Peyer's patch (tissue), 4 donors: Measurements from ENCODE around the gene NKD1.

Experiments
- POLR2A ChIP-seq, 2 donors: fragments of 450-650 bp; IDR thresholded peaks; one replicate each; pipeline ENCODE4 v1.5.1; 2017; ENCODE audit warnings: antibody characterized with exemption in 2 of 2, mild to moderate bottlenecking in 2 of 2, moderate library complexity in 2 of 2
- TF ChIP-seq, protein P1 (sequence below), 6 experiments: fragments of 450-650 bp in 4 of 6; fragments of 200-600 bp in 2 of 6; sonication (generic) in 1 of 6; IDR thresholded peaks; one replicate each; pipeline ENCODE4 v1.5.1; 2017 to 2019; ENCODE audit warnings: antibody characterized with exemption in 6 of 6, mild to moderate bottlenecking in 3 of 6, moderate library complexity in 1 of 6

DNA sequence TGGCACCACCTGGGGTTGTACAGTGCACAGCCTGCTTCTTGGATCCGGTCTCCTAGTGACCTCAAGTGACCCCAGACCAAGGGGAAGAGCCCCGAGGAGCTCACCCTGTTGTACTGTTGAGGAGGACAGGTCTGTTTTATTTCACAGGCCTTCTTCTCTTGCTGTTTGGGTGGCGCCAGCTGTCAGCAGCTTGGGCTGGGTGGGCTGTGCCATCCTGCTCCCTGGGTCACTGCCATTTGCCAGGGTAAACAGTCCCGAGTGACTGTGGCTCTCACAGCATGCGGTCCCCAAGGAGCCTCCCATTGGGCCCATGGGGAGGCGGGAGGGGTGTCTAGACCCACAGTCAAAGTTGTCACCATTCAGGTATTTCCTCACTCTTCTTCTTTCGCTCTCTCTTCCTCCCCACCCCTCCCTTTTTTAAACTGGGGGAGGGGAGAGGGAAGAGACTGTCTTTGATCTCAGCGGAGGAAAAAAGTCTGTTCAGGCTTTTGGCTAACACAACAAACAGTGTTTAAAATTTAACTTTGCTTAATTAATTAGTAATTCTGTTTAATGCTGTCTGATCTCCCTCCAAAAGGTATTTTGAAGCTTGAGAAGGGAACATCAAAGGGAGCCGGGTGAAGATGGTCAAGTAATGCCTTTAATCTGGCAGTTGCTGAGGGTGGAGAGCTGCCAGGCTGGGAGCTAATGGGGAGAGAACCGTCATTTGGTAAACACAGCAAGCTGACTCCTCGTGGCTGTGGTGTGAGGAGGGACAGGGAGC is 68.9 kb downstream of the NKD1 start:
- TF ChIP-seq, protein P1, sequence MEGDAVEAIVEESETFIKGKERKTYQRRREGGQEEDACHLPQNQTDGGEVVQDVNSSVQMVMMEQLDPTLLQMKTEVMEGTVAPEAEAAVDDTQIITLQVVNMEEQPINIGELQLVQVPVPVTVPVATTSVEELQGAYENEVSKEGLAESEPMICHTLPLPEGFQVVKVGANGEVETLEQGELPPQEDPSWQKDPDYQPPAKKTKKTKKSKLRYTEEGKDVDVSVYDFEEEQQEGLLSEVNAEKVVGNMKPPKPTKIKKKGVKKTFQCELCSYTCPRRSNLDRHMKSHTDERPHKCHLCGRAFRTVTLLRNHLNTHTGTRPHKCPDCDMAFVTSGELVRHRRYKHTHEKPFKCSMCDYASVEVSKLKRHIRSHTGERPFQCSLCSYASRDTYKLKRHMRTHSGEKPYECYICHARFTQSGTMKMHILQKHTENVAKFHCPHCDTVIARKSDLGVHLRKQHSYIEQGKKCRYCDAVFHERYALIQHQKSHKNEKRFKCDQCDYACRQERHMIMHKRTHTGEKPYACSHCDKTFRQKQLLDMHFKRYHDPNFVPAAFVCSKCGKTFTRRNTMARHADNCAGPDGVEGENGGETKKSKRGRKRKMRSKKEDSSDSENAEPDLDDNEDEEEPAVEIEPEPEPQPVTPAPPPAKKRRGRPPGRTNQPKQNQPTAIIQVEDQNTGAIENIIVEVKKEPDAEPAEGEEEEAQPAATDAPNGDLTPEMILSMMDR (IDR thresholded peaks at IDR 0.05): no peak
- no peak for TF ChIP-seq POLR2A (IDR thresholded peaks at IDR 0.05)
